HuH-7 (cell line): ENCODE data around the gene TAB2.

ENCODE experiments used
- DNase-seq: peaks from one replicate; pipeline ENCODE4 v3.0.0; 2011; ENCODE audit warnings: low spot score

TAB2 gene

DNA sequence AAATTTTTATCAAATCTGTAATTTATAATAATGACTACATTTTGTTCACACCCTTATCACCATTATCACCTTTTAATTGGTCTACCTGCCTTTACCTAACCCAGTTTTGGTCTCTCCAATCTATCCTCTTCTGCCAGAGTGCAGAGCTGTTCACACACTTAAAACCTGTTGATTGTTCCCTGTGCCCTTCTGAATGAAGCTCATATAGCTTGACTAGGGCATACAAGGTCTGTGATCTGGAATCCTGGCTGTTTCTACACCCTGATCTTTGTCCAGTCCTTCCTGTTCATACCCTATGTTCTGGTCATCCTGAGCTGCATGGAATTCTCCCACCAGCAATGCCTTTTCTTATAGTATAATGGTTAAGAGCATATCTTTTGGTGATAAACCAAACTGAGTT, 53.6 kb downstream of the TAB2 start:
- no peak for DNase-seq

DNA sequence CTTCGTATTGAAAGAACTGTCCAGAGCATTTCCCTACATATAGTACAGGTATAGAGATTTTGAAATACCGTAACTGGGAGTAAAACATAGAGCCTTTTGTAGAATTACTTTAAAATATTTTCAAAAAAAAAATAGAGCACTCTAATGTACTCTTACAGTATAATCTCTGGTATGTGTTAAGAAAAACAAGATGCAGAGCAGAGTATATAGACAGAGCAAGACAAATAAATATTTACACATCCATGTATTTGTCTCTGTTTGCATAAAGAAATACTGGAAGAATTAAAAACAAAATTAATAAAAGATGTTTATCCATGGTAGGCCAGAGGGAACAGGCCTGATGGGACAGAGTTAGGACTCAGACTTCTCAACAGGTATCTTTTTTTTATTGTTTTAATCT, 54.5 kb downstream of the TAB2 start:
- no peak for DNase-seq

DNA sequence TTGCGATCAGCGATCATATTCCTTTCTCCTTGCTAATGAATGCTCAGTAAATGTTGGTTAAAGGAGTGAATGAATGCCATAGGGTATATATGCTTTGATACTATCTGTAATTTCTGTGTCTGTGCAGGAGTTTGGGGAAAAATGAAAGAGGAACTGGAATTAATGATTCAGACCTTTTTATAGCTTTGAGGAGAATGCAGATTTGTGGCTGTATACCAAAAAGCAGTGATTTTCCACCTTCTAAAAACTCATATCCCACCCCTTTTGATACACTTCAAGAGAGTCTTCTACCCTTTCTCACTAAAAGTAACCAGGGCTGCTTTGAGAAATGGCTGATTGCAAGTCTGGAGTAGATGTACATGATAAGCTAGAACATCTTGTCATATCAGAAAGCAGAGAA, 56.0 kb downstream of the TAB2 start:
- no peak for DNase-seq

- DNase-seq, result no peak
Measured at GRCh38 chr6:149379977-149380376, 62.5 kb downstream of the TAB2 start.

- DNase-seq, result no peak
Measured at GRCh38 chr6:149380523-149380922, 63.0 kb downstream of the TAB2 start.

DNA sequence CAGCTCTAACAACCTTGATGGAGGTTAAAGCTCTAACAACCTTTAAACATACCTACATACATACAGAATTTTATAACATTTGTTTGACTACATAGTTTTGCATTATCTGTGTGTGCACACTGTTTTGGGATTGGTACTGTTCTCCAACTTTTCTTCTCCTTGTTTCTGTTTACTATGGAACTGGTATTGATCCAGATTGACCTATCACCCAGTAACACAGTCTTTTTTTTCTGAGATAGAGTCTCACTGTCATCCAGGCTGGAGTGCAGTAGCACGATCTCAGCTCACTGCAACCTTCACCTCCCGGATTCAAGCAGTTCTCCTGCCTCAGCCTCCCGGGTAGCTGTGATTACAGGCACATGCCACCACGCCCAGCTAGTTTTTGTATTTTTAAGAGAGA, 65.9 kb downstream of the TAB2 start:
- no peak for DNase-seq

- DNase-seq, result no peak
Measured at GRCh38 chr6:149384464-149384863, 67.0 kb downstream of the TAB2 start.

GRCh38 chr6:149385998-149386646, 68.6 kb downstream of the TAB2 start:
- DNase-seq, result no peak

DNA sequence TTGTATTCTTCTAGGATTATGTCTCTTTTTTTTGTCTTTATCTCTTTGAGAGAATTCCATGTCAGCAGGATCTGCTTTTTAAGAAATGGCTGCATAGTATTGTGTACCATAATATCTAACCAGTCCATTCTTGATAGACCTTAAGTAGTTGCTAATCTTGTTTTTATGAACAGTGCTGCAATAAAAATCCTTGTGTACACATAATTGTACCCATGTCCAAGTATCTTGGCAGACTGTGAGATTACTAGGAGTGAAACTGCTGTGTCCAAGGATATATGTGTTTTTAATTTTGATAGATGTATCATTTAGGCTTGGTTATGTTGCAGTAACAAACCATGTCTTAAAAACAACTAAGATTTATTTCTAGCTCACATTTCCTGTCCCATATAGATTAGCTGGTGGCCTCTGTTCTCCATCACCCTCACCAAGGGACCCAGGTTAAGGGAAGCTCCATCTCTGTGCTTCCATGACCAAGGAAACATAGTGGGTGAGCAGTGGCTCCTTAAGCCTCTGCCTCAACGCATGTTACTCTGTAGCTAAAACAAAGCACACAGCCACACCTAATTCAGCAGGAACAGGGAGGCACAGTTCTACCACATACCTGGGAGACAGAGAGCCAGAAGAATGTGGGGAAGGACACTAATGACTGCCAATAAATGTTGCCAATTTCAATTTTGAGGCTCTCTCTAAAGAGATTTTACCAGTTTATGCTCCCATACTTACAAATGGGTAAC, 70.4 kb downstream of the TAB2 start:
- no peak for DNase-seq

DNA sequence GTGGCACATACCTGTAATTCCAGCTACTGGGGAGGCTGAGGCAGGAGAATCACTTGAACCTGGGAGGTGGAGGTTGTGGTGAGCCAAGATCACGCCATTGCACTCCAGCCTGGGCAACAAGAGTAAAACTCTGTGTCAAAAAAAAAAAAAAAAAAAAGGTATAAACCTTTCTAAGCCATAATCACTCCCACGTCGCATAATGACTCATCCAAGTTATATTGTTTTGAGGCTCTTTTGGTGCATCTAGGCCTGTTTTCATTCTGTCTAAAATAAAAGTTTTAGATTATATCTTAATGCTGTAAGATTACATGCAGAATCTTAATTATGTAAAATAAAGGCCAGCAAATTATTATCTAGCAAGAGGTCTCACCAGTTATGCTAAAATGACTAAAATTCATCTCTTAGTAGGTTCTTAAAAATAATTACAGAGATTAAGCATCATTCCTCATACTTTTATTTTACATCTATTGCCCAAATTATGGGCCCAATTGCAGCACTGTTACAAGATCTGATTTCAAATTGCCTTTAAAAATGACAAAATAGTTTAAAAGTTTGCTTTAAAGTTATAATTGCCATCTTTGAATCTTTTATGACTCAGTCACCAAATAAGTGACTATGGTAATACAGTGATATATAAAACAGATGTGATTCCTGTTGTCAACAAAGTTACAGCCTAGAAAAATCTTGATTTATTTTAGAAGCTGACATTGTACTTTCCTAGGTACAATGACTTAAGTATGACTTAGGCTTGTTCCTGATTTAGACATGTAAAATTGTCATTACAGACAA, 72.2 kb downstream of the TAB2 start:
- no peak for DNase-seq

GRCh38 chr6:149392093-149392492, 74.6 kb downstream of the TAB2 start:
- DNase-seq, result no peak

DNA sequence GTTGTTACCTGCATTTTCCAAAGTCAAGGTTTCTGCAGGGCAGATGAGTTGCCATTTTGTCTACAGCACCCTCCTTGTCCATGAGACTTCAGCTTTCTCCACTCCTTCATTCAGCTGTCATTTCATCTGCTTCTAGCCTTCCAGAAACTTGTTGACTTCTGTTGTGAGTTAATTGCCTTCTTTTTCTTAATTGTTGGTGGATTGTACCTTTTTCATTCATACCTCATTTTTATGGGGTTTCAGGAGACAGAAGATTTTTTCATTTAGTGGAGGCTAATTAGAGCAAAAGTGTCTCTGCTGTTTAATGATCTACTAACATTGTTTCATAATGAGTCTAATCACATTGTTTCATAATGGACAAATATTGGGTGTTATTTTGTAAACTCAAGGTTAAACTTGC, 75.0 kb downstream of the TAB2 start:
- DNase-seq, result no peak

DNA sequence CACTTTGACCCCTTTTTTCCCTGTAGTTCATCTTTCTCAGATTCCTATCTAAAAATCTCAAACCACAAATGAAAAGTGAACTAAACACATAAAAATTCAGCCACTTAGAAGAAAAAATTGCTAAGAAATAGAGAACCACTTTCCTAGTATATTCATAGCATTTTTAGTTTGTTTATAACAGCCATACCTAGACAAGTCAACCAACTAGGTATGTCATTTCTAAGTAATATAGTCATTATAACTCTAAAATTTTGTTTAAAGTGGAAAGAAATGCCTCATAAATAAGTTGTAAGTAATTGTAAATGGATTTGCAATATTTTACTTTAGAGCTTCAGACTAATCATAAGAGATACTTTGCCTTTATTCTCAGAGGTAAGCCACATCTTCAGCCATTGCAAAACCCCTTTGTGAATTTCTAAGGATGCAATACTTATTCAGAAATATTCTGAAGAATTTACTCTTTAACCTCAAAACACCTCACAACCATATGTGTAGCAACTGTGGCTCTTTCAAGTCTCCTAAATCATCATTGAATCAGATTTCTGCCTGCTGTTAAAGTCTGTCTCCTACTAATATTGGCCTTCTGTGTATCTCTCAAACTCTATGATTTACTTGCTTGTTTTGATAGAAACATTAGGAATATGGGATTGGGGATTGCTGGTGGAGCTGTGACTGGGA, 75.6 kb downstream of the TAB2 start:
- DNase-seq, result no peak

GRCh38 chr6:149395185-149395584, 77.7 kb downstream of the TAB2 start:
- no peak for DNase-seq

- no peak for DNase-seq
Measured at GRCh38 chr6:149397384-149397783, 79.9 kb downstream of the TAB2 start.

DNA sequence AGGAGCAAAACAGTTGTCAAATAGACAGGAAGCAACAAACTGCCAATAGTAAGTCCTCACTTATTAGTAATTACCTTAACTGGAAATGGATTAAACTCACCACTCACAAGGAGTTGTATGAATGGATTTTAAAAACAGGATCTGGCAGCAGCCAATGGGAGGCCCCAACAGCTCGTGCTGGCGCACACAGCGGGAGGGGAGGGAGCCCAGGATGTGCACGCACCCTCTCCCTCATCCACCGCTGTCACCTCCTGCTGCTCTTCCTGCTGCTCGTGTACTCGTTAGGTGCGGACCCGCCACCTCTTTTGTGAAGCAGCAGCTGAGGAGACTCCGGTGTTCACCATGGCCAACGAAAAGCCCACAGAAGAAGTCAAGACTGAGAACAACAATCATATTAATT, 82.5 kb downstream of the TAB2 start, which contains the start of gene SUMO4:
SUMO4 (plus strand) TSS at position 213 of the 400 bp plus-strand sequence; CDS start at position 343, 130 bp downstream.
- no peak for DNase-seq

GRCh38 chr6:149403534-149403933, 86.0 kb downstream of the TAB2 start:
- DNase-seq, result no peak

GRCh38 chr6:149405823-149406765, 88.6 kb downstream of the TAB2 start:
- no peak for DNase-seq

- no peak for DNase-seq
Measured at GRCh38 chr6:149409617-149410016, 92.1 kb downstream of the TAB2 start.

DNA sequence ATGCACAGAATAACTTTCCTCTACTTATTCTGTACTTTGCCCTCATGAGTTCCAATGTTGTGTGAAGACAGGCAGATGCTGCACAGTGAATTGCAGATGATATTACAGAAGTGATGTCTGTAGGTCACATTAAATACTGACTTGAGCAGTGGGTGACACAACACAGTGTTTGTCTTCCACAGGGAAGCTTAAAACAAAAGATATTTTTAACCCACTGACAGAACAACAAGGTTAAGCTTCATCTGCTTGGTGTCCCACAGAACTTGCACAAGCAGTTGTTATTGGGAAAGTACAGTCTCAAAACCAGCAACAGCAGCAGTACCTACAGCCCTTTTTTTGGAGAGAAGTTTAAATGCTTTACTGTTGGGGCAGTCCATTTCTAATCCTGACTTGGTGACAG, 93.0 kb downstream of the TAB2 start:
- no peak for DNase-seq

- DNase-seq, result no peak
Measured at GRCh38 chr6:149414009-149414408, 96.5 kb downstream of the TAB2 start.
